ENCODE data around the gene ZNF583. TPM values are rescaled to one million over a fixed set of nuclear protein-coding genes. Genes with fewer than 3 reads are reported as not detected.

The ZNF583 gene
- total RNA-seq, 1 donor from 2014 or later = 10.1 TPM

DNA sequence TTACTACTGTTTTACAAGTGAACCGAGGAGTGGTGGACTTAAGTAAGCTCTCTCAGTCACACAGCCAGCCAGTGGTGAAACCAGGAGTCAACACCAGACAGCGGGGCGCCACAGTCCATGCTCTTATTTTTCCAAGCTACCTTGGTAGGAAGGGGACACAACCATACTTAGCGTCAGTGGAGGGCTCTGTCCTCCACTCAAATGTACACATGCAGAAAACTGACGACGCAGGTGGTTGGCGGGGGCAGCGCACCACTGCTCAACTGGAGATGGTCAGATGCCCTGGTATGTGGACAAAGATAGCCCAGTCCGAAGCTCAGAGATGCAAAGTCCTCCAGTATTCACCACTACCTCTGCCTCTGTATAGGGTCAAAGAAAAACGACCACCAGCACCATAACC, 72.0 kb downstream of the ZNF583 start:
- Mint-ChIP-seq H3K36me3 (ENCODE audit: insufficient read depth) (peaks cover 7% of the 10 kb centered on the region), H3K4me3 (ENCODE audit: low read depth) (no peak overlapping the region), H3K27ac (no peak overlapping the region), H3K9me3 (ENCODE audit: low read depth) (peaks cover 70% of the 10 kb centered on the region), H3K4me1 (ENCODE audit: low read depth) (no peaks in the 10 kb centered on the region), H3K27me3 (no peaks in the 10 kb centered on the region)
- TF ChIP-seq, protein P1, sequence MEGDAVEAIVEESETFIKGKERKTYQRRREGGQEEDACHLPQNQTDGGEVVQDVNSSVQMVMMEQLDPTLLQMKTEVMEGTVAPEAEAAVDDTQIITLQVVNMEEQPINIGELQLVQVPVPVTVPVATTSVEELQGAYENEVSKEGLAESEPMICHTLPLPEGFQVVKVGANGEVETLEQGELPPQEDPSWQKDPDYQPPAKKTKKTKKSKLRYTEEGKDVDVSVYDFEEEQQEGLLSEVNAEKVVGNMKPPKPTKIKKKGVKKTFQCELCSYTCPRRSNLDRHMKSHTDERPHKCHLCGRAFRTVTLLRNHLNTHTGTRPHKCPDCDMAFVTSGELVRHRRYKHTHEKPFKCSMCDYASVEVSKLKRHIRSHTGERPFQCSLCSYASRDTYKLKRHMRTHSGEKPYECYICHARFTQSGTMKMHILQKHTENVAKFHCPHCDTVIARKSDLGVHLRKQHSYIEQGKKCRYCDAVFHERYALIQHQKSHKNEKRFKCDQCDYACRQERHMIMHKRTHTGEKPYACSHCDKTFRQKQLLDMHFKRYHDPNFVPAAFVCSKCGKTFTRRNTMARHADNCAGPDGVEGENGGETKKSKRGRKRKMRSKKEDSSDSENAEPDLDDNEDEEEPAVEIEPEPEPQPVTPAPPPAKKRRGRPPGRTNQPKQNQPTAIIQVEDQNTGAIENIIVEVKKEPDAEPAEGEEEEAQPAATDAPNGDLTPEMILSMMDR (IDR thresholded peaks at IDR 0.05; ENCODE audit: unreplicated experiment) = no peak
- no peak for DNase-seq (ENCODE audit: low spot score, unreplicated experiment)

Other genes with a start within 250 kb of the ZNF583 start
- not detected in 2 replicates for gene GALP, start 228.3 kb upstream of the ZNF583 start, total RNA-seq
- gene ZSCAN5B, start 206.5 kb upstream of the ZNF583 start, total RNA-seq = not detected in 2 replicates
- not detected in 2 replicates for gene ZSCAN5C, start 202.1 kb upstream of the ZNF583 start, total RNA-seq
- gene EDDM13, start 131.6 kb upstream of the ZNF583 start, total RNA-seq = not detected in 2 replicates
- gene ZSCAN5A, start 89.5 kb upstream of the ZNF583 start, total RNA-seq = 15.3 and 19.1 TPM in 2 replicates
- gene ZNF582, start 10.8 kb upstream of the ZNF583 start, total RNA-seq = 6.6 and 8.0 TPM in 2 replicates
- gene ZNF667, start 73.0 kb downstream of the ZNF583 start, total RNA-seq = not detected in 2 replicates
- gene ZNF471, start 103.5 kb downstream of the ZNF583 start, total RNA-seq = not detected in 2 replicates
- 12.1 and 12.9 TPM in 2 replicates for gene ZFP28, start 134.6 kb downstream of the ZNF583 start, total RNA-seq
- gene ZNF470, start 163.1 kb downstream of the ZNF583 start, total RNA-seq = 8.0 and 9.0 TPM in 2 replicates
- 16.9 and 17.1 TPM in 2 replicates for gene ZNF71, start 191.0 kb downstream of the ZNF583 start, total RNA-seq
- gene SMIM17, start 238.8 kb downstream of the ZNF583 start, total RNA-seq = 0.72 and 0.80 TPM in 2 replicates

Data from progenitor cell of endocrine pancreas (in vitro differentiated cells).